K562 (cell line): ENCODE results near the gene FRYL. TPM values are rescaled to one million over a fixed set of nuclear protein-coding genes. Genes with fewer than 3 reads are reported as not detected.

Source experiments
- CBFB ChIP-seq: sonication (generic); formaldehyde crosslinking; IDR thresholded peaks from 2 replicates; pipeline ENCODE4 v1.4.0; 2020; ENCODE audit warnings: mild to moderate bottlenecking, missing genetic modification reagents
- CREB3L1 ChIP-seq: fragments of 450-650 bp; IDR thresholded peaks from 2 replicates; pipeline ENCODE4 v1.6.1; 2014; ENCODE audit warnings: low read depth, mild to moderate bottlenecking, moderate library complexity, borderline replicate concordance
- E2F8 ChIP-seq: fragments of 450-650 bp; IDR thresholded peaks from 2 replicates; pipeline ENCODE4 v1.7.1; 2018; ENCODE audit warnings: mild to moderate bottlenecking, low read depth; ENCODE audit not compliant: partially characterized antibody
- HDAC2 ChIP-seq: fragments of 450-650 bp; IDR thresholded peaks from 2 replicates; pipeline ENCODE4 v1.6.1; 2016; ENCODE audit warnings: mild to moderate bottlenecking
- MEF2A ChIP-seq: IDR thresholded peaks from 2 replicates; pipeline ENCODE4 v1.6.1; 2011; ENCODE audit warnings: low read depth, mild to moderate bottlenecking, low read length, moderate library complexity; ENCODE audit not compliant: control insufficient read depth
- NCOA1 ChIP-seq: fragments of 450-650 bp; IDR thresholded peaks from 2 replicates; pipeline ENCODE4 v1.6.1; 2016; ENCODE audit warnings: low read depth
- SETDB1 ChIP-seq: IDR thresholded peaks from one replicate; pipeline ENCODE4 v1.6.1; 2012; ENCODE audit warnings: low read length, control low read depth, inconsistent platforms
- SP1 ChIP-seq: sonication (generic); formaldehyde crosslinking; IDR thresholded peaks from 2 replicates; pipeline ENCODE4 v1.8.1; 2022; ENCODE audit warnings: mild to moderate bottlenecking, missing genetic modification reagents
- ZFP91 ChIP-seq: sonication (generic); formaldehyde crosslinking; IDR thresholded peaks from 2 replicates; pipeline ENCODE4 v1.8.0; 2022; ENCODE audit warnings: mild to moderate bottlenecking, missing genetic modification reagents
- ZHX1 ChIP-seq: fragments of 150-350 bp; conservative IDR thresholded peaks from 2 replicates; pipeline ENCODE4 v1.6.1; 2014; ENCODE audit warnings: low read length
- ZNF696 ChIP-seq: fragments of 250-450 bp; sonication (Bioruptor Pico); conservative IDR thresholded peaks from 2 replicates; pipeline ENCODE4 v1.4.0; 2020; ENCODE audit warnings: mild to moderate bottlenecking, moderate library complexity
- polyA plus RNA-seq, 8 experiments: library from polyadenylated mRNA; depleted of rRNA in 4 of 8; stranded (reverse) in 5 of 8; unstranded in 3 of 8; fragments of >200 nt; fragmentation: Nextera tagmentation in 2 of 8; fragmentation: Illumina TruSeq in 1 of 8; extraction: Ambion mirVana in 2 of 8; extraction: Trizol in 1 of 8; gene quantifications; 2 replicates each; pipeline versions ENCODE4 v1.2.1 to v1.2.3, GENCODE V29; 2011 to 2014; ENCODE audit warnings: inconsistent platforms in 1 of 8, missing spikeins in 1 of 8
- total RNA-seq, 7 experiments: library from RNA; depleted of rRNA in 6 of 7; stranded (reverse); fragments of >200 nt in 6 of 7; fragmentation: Illumina TruSeq in 2 of 7; extraction: Trizol in 2 of 7; gene quantifications; 2 replicates each; pipeline versions ENCODE4 v1.2.1 to v1.2.3, GENCODE V29; 2011 to 2021; ENCODE audit warnings: low replicate concordance in 1 of 7

Gene FRYL
- total and polyA plus RNA-seq, 9 of the 15 experiments (the other 6 are each of a cell fraction or from before 2014, with no cell fraction given), result 7.2 to 34.9 (median 15.9) TPM

GRCh38 chr4:48645225-48645794, 134.8 kb downstream of the FRYL start (continued):
- TF ChIP-seq E2F8, result no peak
- TF ChIP-seq CREB3L1, result no peak
- no peak for TF ChIP-seq HDAC2
- no peak for TF ChIP-seq MEF2A
- no peak for TF ChIP-seq SP1 (CRISPR knock-in tag)
- no peak for TF ChIP-seq ZHX1
- TF ChIP-seq NCOA1, result no peak
- no peak for TF ChIP-seq SETDB1
- no peak for TF ChIP-seq ZNF696 (CRISPR knock-in tag)
- no peak for TF ChIP-seq CBFB (CRISPR knock-in tag)
- no peak for TF ChIP-seq ZFP91 (CRISPR knock-in tag)
